Liver (tissue), 3 donors: ENCODE data around the gene ZNF534.

Source experiments
- CTCF ChIP-seq: fragments of 150-350 bp; IDR thresholded peaks from 2 replicates; pipeline ENCODE4 v1.5.1; 2017; ENCODE audit warnings: improper control_type of control experiment, low read depth, low read length; ENCODE audit not compliant: missing input control
- SP1 ChIP-seq: IDR thresholded peaks from 2 replicates; pipeline ENCODE4 v1.6.1; 2018; ENCODE audit warnings: antibody characterized with exemption, mild to moderate bottlenecking
- TAF1 ChIP-seq: conservative IDR thresholded peaks from 2 replicates; pipeline ENCODE4 v1.6.1; 2016; ENCODE audit warnings: antibody characterized with exemption, mild to moderate bottlenecking
- TF ChIP-seq, protein P1 (sequence below): IDR thresholded peaks from 2 replicates; pipeline ENCODE4 v1.6.1; 2016; ENCODE audit warnings: antibody characterized with exemption
- TF ChIP-seq, protein P2 (sequence below): IDR thresholded peaks from 2 replicates; pipeline ENCODE4 v1.6.1; 2016; ENCODE audit warnings: antibody characterized with exemption, mild to moderate bottlenecking
- donor health status: healthy.
- donor health status: healthy.

- no peak for TF ChIP-seq CTCF
- TF ChIP-seq SP1, result no peak
- no peak for TF ChIP-seq TAF1
- TF ChIP-seq, protein P1, sequence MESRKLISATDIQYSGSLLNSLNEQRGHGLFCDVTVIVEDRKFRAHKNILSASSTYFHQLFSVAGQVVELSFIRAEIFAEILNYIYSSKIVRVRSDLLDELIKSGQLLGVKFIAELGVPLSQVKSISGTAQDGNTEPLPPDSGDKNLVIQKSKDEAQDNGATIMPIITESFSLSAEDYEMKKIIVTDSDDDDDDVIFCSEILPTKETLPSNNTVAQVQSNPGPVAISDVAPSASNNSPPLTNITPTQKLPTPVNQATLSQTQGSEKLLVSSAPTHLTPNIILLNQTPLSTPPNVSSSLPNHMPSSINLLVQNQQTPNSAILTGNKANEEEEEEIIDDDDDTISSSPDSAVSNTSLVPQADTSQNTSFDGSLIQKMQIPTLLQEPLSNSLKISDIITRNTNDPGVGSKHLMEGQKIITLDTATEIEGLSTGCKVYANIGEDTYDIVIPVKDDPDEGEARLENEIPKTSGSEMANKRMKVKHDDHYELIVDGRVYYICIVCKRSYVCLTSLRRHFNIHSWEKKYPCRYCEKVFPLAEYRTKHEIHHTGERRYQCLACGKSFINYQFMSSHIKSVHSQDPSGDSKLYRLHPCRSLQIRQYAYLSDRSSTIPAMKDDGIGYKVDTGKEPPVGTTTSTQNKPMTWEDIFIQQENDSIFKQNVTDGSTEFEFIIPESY, result no peak
- TF ChIP-seq, protein P2, sequence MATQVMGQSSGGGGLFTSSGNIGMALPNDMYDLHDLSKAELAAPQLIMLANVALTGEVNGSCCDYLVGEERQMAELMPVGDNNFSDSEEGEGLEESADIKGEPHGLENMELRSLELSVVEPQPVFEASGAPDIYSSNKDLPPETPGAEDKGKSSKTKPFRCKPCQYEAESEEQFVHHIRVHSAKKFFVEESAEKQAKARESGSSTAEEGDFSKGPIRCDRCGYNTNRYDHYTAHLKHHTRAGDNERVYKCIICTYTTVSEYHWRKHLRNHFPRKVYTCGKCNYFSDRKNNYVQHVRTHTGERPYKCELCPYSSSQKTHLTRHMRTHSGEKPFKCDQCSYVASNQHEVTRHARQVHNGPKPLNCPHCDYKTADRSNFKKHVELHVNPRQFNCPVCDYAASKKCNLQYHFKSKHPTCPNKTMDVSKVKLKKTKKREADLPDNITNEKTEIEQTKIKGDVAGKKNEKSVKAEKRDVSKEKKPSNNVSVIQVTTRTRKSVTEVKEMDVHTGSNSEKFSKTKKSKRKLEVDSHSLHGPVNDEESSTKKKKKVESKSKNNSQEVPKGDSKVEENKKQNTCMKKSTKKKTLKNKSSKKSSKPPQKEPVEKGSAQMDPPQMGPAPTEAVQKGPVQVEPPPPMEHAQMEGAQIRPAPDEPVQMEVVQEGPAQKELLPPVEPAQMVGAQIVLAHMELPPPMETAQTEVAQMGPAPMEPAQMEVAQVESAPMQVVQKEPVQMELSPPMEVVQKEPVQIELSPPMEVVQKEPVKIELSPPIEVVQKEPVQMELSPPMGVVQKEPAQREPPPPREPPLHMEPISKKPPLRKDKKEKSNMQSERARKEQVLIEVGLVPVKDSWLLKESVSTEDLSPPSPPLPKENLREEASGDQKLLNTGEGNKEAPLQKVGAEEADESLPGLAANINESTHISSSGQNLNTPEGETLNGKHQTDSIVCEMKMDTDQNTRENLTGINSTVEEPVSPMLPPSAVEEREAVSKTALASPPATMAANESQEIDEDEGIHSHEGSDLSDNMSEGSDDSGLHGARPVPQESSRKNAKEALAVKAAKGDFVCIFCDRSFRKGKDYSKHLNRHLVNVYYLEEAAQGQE, result no peak
These were observed 64.1 kb downstream of the ZNF534 start for GRCh38 chr19:52492994-52493470.
